T-cell (primary cell): Measurements from ENCODE around the gene SYNE4. TPM values are rescaled to one million over a fixed set of nuclear protein-coding genes. Genes with fewer than 3 reads are reported as not detected.
A peak's percentile ranks its signal among the peaks of the same experiment; 100 is the strongest.
"Not testable (repeated sequence)": the region's sequence is repeated elsewhere in the genome, so short reads cannot be mapped to it uniquely, and the experiment has no call there.

Experiments
- ATAC-seq, 4 experiments: fragments of 200-7000 bp in 3 of 4; fragments of 150-1000 bp in 1 of 4; cut with Tn5 transposase; replicated peaks in 1 of 4; 1 replicate in 3 of 4; 2 replicates in 1 of 4; pipeline ENCODE4 v1.10.0; 2021; ENCODE audit warnings: moderate library complexity in 3 of 4, mild to moderate bottlenecking in 2 of 4, moderate number of reproducible peaks in 1 of 4
- CTCF ChIA-PET, 2 donors: fragments of 300-600 bp; sonication (Branson Sonifier 250); formaldehyde crosslinking; loops; one replicate each; lab custom pipeline; 2022; ENCODE audit warnings: antibody characterized with exemption in 2 of 2; lab: Charles Lee
- POLR2A ChIA-PET, 2 donors: fragments of 300-600 bp; sonication (Branson Sonifier 250); formaldehyde crosslinking; loops; one replicate each; lab custom pipeline; 2022; ENCODE audit warnings: antibody characterized with exemption in 2 of 2; lab: Charles Lee
- DNase-seq, 35 experiments: peaks; one replicate each; pipeline versions ENCODE4 v3.0.0 to v3.0.0-alpha.2; 2013 to 2023
- H3K27ac ChIP-seq: one replicate; pipeline ENCODE4 v1.5.1; 2013; ENCODE audit warnings: low read length
- H3K27me3 ChIP-seq, 2 experiments: replicated peaks in 1 of 2; 1 replicate in 1 of 2; 2 replicates in 1 of 2; pipeline versions ENCODE4 v1.6.1 to v1.7.0; 2013; ENCODE audit warnings: low read length in 1 of 2, mixed read lengths in 1 of 2; ENCODE audit not compliant: control insufficient read depth in 2 of 2, insufficient read depth in 2 of 2; ENCODE audit errors: extremely low read depth in 1 of 2
- H3K36me3 ChIP-seq, 2 donors: 1 replicate in 1 of 2; 2 replicates in 1 of 2; pipeline versions ENCODE4 v1.6.1 to v1.7.0; 2013; ENCODE audit warnings: low read length in 1 of 2; ENCODE audit not compliant: control insufficient read depth in 2 of 2, insufficient read depth in 1 of 2; ENCODE audit errors: extremely low read depth in 1 of 2
- H3K4me1 ChIP-seq, 2 experiments: 1 replicate in 1 of 2; 2 replicates in 1 of 2; pipeline versions ENCODE4 v1.6.1 to v1.7.0; 2013; ENCODE audit warnings: low read length in 2 of 2, mixed read lengths in 1 of 2; ENCODE audit not compliant: insufficient read depth in 2 of 2, control insufficient read depth in 1 of 2; ENCODE audit errors: extremely low read depth in 1 of 2
- H3K4me3 ChIP-seq, 2 donors: 1 replicate in 1 of 2; 2 replicates in 1 of 2; pipeline versions ENCODE4 v1.5.1 to v1.7.0; 2013; ENCODE audit warnings: mild to moderate bottlenecking in 2 of 2, low read length in 1 of 2, moderate library complexity in 1 of 2; ENCODE audit not compliant: control insufficient read depth in 1 of 2; ENCODE audit errors: extremely low read depth in 1 of 2
- H3K9me3 ChIP-seq: 2 replicates; pipeline ENCODE4 v1.7.0; 2013
- H3K27ac Mint-ChIP-seq, 2 donors: one replicate each; pipeline ENCODE4 v1.8.0; 2020 to 2021; ENCODE audit warnings: mild to moderate bottlenecking in 2 of 2, mixed read lengths in 2 of 2
- H3K27me3 Mint-ChIP-seq, 2 donors: one replicate each; pipeline ENCODE4 v1.8.0; 2021 to 2022; ENCODE audit warnings: mixed read lengths in 2 of 2
- H3K36me3 Mint-ChIP-seq: one replicate; pipeline ENCODE4 v1.8.0; 2021; ENCODE audit warnings: mixed read lengths
- H3K4me1 Mint-ChIP-seq, 3 donors: one replicate each; pipeline ENCODE4 v1.8.0; 2020 to 2022; ENCODE audit warnings: mixed read lengths in 3 of 3, mild to moderate bottlenecking in 1 of 3
- H3K4me3 Mint-ChIP-seq, 3 donors: one replicate each; pipeline ENCODE4 v1.8.0; 2020 to 2022; ENCODE audit warnings: mild to moderate bottlenecking in 3 of 3, mixed read lengths in 3 of 3, moderate library complexity in 3 of 3
- H3K9me3 Mint-ChIP-seq, 3 donors: one replicate each; pipeline ENCODE4 v1.8.0; 2020 to 2022; ENCODE audit warnings: mixed read lengths in 3 of 3
- WGBS: methylation state at CpG from one replicate; pipeline ENCODE4 v1.1.5; 2013; ENCODE audit warnings: missing lambda C conversion rate; ENCODE audit not compliant: insufficient coverage; 5-methylcytosine and 5-hydroxymethylcytosine counted together
- total RNA-seq, 35 experiments: library from RNA in 6 of 35; stranded (reverse) in 6 of 35; fragments of 120-200 nt in 1 of 35; gene quantifications; one replicate each; pipeline versions ENCODE4 v1.2.1 to v1.2.4 and lab custom pipeline; 2013 to 2026

The SYNE4 gene
- total RNA-seq, 5 donors from 2014 or later (not counting 1 experiment from before 2014, with no cell fraction given), result 3.2 to 4.4 (median 3.7) TPM

- 10% methylated on average over 43 of the region's 54 CpGs for WGBS
- POLR2A ChIA-PET, result interaction anchor here in 1 of 2 donors (0.6 kb wide), 1 partner anchor 21 kb away, joined by 3 read pairs; no protein-coding TSS in a partner anchor
- peak; percentile 63 to 77 (median 71) for ATAC-seq
- DNase-seq, result peak in 7 of 35 experiments; percentile 10 to 40 (median 19)
- Histone ChIP-seq H3K9me3 (no peaks in the 10 kb centered on the region), H3K27ac (no peak overlapping the region), H3K4me1 (peaks cover 0 to 16% of the 10 kb centered on the region in 2 experiments), H3K36me3 (no peaks in the 10 kb centered on the region), H3K4me3 (peak overlapping the region; percentile 10 to 32), H3K27me3 (peaks cover 0 to 75% of the 10 kb centered on the region in 2 experiments)
- Mint-ChIP-seq H3K27ac (no peak overlapping the region), H3K9me3 (no peaks in the 10 kb centered on the region), H3K27me3 (peaks cover 35 to 43% of the 10 kb centered on the region in 2 donors), H3K36me3 (no peaks in the 10 kb centered on the region), H3K4me3 (peak overlapping the region; percentile 72 to 79 (median 76)), H3K4me1 (peaks cover 6 to 15% (median 6%) of the 10 kb centered on the region in 3 donors)
- CTCF ChIA-PET, result interaction anchor here in 1 of 2 donors (0.7 kb wide), 1 partner anchor 1484 kb away, joined by 3 read pairs; no protein-coding TSS in a partner anchor
Measured at GRCh38 chr19:35986664-35987570, 21.7 kb downstream of the SYNE4 start.

GRCh38 chr19:35986111-35986510 lies 22.5 kb downstream of the SYNE4 start:
- H3K27me3 ChIP-seq, result peaks cover 0 to 81% of the 10 kb centered on the region in 2 experiments
- ATAC-seq (no peak), DNase-seq (no peak)
- H3K4me3 ChIP-seq, result no peak overlapping the region
- no peaks in the 10 kb centered on the region for H3K9me3 ChIP-seq
- ChIA-PET POLR2A (interaction anchor here in 1 of 2 donors (0.6 kb wide), 1 partner anchor 20 kb away, joined by 3 read pairs; no protein-coding TSS in a partner anchor), CTCF (no interaction called here)
- Mint-ChIP-seq H3K27me3 (peaks cover 39 to 48% of the 10 kb centered on the region in 2 donors), H3K4me1 (peaks cover 6 to 15% (median 6%) of the 10 kb centered on the region in 3 donors), H3K27ac (no peak overlapping the region), H3K9me3 (no peaks in the 10 kb centered on the region), H3K36me3 (no peaks in the 10 kb centered on the region), H3K4me3 (peak overlapping the region; percentile 17 to 76 (median 28))
- H3K27ac ChIP-seq, result no peak overlapping the region
- WGBS, result 87% methylated on average over 5 of the region's 5 CpGs
- no peaks in the 10 kb centered on the region for H3K36me3 ChIP-seq
- peaks cover 0 to 16% of the 10 kb centered on the region in 2 experiments for H3K4me1 ChIP-seq

- no peaks in the 10 kb centered on the region for H3K9me3 Mint-ChIP-seq
- H3K9me3 ChIP-seq, result no peaks in the 10 kb centered on the region
- WGBS, result 68% methylated on average over 6 of the region's 8 CpGs
- H3K27me3 ChIP-seq, result peaks cover 0 to 84% of the 10 kb centered on the region in 2 experiments
- no peak overlapping the region for H3K27ac ChIP-seq
- H3K27me3 Mint-ChIP-seq, result peaks cover 55 to 62% of the 10 kb centered on the region in 2 donors
- H3K27ac Mint-ChIP-seq, result no peak overlapping the region
- peaks cover 0 to 16% of the 10 kb centered on the region in 2 experiments for H3K4me1 ChIP-seq
- ChIA-PET POLR2A (no interaction called here), CTCF (interaction anchor here in 1 of 2 donors (0.6 kb wide), 1 partner anchor 14 kb away, joined by 5 read pairs; no protein-coding TSS in a partner anchor)
- no peak overlapping the region for H3K4me3 Mint-ChIP-seq
- ATAC-seq, result no peak
- H3K36me3 Mint-ChIP-seq, result no peaks in the 10 kb centered on the region
- H3K4me1 Mint-ChIP-seq, result peaks cover 6 to 23% (median 6%) of the 10 kb centered on the region in 3 donors
- H3K4me3 ChIP-seq, result no peak overlapping the region
- no peak for DNase-seq
- no peaks in the 10 kb centered on the region for H3K36me3 ChIP-seq
Measured at GRCh38 chr19:35983177-35983576, 25.4 kb downstream of the SYNE4 start.

- H3K36me3 Mint-ChIP-seq, CTCF ChIA-PET, H3K9me3 Mint-ChIP-seq, H3K27ac ChIP-seq, H3K4me1 ChIP-seq, H3K9me3 ChIP-seq, H3K4me3 ChIP-seq, H3K27ac Mint-ChIP-seq, H3K4me3 Mint-ChIP-seq, DNase-seq, POLR2A ChIA-PET, ATAC-seq, H3K36me3 ChIP-seq: not testable (repeated sequence)
- Mint-ChIP-seq H3K4me1 (peaks cover 0 to 15% (median 0%) of the 10 kb centered on the region in 3 donors), H3K27me3 (peaks cover 51 to 55% of the 10 kb centered on the region in 2 donors)
- no CpG with 5 or more reads among the region's 4 CpGs for WGBS
- H3K27me3 ChIP-seq, result peaks cover 0 to 80% of the 10 kb centered on the region in 2 experiments
Measured at GRCh38 chr19:35980997-35981396, 27.6 kb downstream of the SYNE4 start.

GRCh38 chr19:35978832-35979365 lies 29.7 kb downstream of the SYNE4 start:
- Histone ChIP-seq H3K4me1 (no peaks in the 10 kb centered on the region), H3K27me3 (peaks cover 0 to 76% of the 10 kb centered on the region in 2 experiments), H3K9me3 (no peaks in the 10 kb centered on the region), H3K4me3 (no peak overlapping the region), H3K36me3 (no peaks in the 10 kb centered on the region), H3K27ac (no peak overlapping the region)
- CTCF ChIA-PET, result no interaction called here
- Mint-ChIP-seq H3K27me3 (peaks cover 34 to 38% of the 10 kb centered on the region in 2 donors), H3K27ac (no peak overlapping the region), H3K4me3 (no peak overlapping the region), H3K36me3 (no peaks in the 10 kb centered on the region), H3K9me3 (no peaks in the 10 kb centered on the region), H3K4me1 (peaks cover 0 to 10% (median 0%) of the 10 kb centered on the region in 3 donors)
- DNase-seq (no peak), ATAC-seq (no peak)
- WGBS, result 67% methylated on average over 19 of the region's 20 CpGs
- POLR2A ChIA-PET, result no interaction called here

GRCh38 chr19:35978271-35978670 lies 30.3 kb downstream of the SYNE4 start:
- 44% methylated on average over 5 of the region's 5 CpGs for WGBS
- H3K27ac Mint-ChIP-seq, result no peak overlapping the region
- Histone ChIP-seq H3K4me3 (no peak overlapping the region), H3K36me3 (no peaks in the 10 kb centered on the region), H3K27ac (no peak overlapping the region), H3K4me1 (no peaks in the 10 kb centered on the region), H3K27me3 (peaks cover 0 to 74% of the 10 kb centered on the region in 2 experiments), H3K9me3 (no peaks in the 10 kb centered on the region)
- H3K36me3 Mint-ChIP-seq, result no peaks in the 10 kb centered on the region
- no peak overlapping the region for H3K4me3 Mint-ChIP-seq
- H3K4me1 Mint-ChIP-seq, result peaks cover 0 to 10% (median 0%) of the 10 kb centered on the region in 3 donors
- peaks cover 29 to 32% of the 10 kb centered on the region in 2 donors for H3K27me3 Mint-ChIP-seq
- ChIA-PET CTCF (no interaction called here), POLR2A (interaction anchor here in 1 of 2 donors (0.6 kb wide), 1 partner anchor 63 kb away, joined by 4 read pairs; no protein-coding TSS in a partner anchor)
- no peak for ATAC-seq
- DNase-seq, result no peak
- no peaks in the 10 kb centered on the region for H3K9me3 Mint-ChIP-seq
